ENCODE measurements around the gene PGF.

The PGF gene

GRCh38 chr14:74984236-74985027 lies 29.0 kb upstream of the PGF start:
- no peak overlapping the region for H3K9ac ChIP-seq (ENCODE audit: low read length)
- no peaks in the 10 kb centered on the region for H3K4me1 ChIP-seq (ENCODE audit: control insufficient read depth, insufficient read depth, low read length)
- no peak overlapping the region for H3K27ac ChIP-seq (ENCODE audit: low read depth, low read length)
- no peak overlapping the region for H3K4me3 ChIP-seq (ENCODE audit: low read length)
- H3K36me3 ChIP-seq (ENCODE audit: control insufficient read depth, insufficient read depth, low read length): no peaks in the 10 kb centered on the region
- peaks cover 2% of the 10 kb centered on the region for H3K27me3 ChIP-seq (ENCODE audit: control insufficient read depth, insufficient read depth, low read length)

- Histone ChIP-seq H3K27me3 (ENCODE audit: control insufficient read depth, insufficient read depth, low read length) (peaks cover 2% of the 10 kb centered on the region), H3K27ac (ENCODE audit: low read depth, low read length) (no peak overlapping the region)
Observed at GRCh38 chr14:74983343-74983742, 27.9 kb upstream of the PGF start.

GRCh38 chr14:74982661-74983060 lies 27.3 kb upstream of the PGF start:
- Histone ChIP-seq H3K27ac (ENCODE audit: low read depth, low read length) (no peak overlapping the region), H3K4me3 (ENCODE audit: low read length) (no peak overlapping the region), H3K27me3 (ENCODE audit: control insufficient read depth, insufficient read depth, low read length) (peaks cover 2% of the 10 kb centered on the region), H3K4me1 (ENCODE audit: control insufficient read depth, insufficient read depth, low read length) (no peaks in the 10 kb centered on the region), H3K36me3 (ENCODE audit: control insufficient read depth, insufficient read depth, low read length) (no peaks in the 10 kb centered on the region), H3K9ac (ENCODE audit: low read length) (no peak overlapping the region)

More at GRCh38 chr14:74983343-74983742, 27.9 kb upstream of the PGF start:
- no peaks in the 10 kb centered on the region for H3K36me3 ChIP-seq (ENCODE audit: control insufficient read depth, insufficient read depth, low read length)
- no peak overlapping the region for H3K9ac ChIP-seq (ENCODE audit: low read length)
- no peak overlapping the region for H3K4me3 ChIP-seq (ENCODE audit: low read length)
- no peaks in the 10 kb centered on the region for H3K4me1 ChIP-seq (ENCODE audit: control insufficient read depth, insufficient read depth, low read length)

GRCh38 chr14:74981833-74982232 lies 26.4 kb upstream of the PGF start:
- H3K9ac ChIP-seq (ENCODE audit: low read length): no peak overlapping the region
- H3K4me1 ChIP-seq (ENCODE audit: control insufficient read depth, insufficient read depth, low read length): no peaks in the 10 kb centered on the region
- H3K27ac ChIP-seq (ENCODE audit: low read depth, low read length): no peak overlapping the region
- H3K36me3 ChIP-seq (ENCODE audit: control insufficient read depth, insufficient read depth, low read length): no peaks in the 10 kb centered on the region
- H3K4me3 ChIP-seq (ENCODE audit: low read length): no peak overlapping the region
- H3K27me3 ChIP-seq (ENCODE audit: control insufficient read depth, insufficient read depth, low read length): peaks cover 2% of the 10 kb centered on the region

- no peaks in the 10 kb centered on the region for H3K36me3 ChIP-seq (ENCODE audit: control insufficient read depth, insufficient read depth, low read length)
- H3K4me3 ChIP-seq (ENCODE audit: low read length): no peak overlapping the region
- no peak overlapping the region for H3K27ac ChIP-seq (ENCODE audit: low read depth, low read length)
- no peak overlapping the region for H3K9ac ChIP-seq (ENCODE audit: low read length)
- H3K27me3 ChIP-seq (ENCODE audit: control insufficient read depth, insufficient read depth, low read length): peaks cover 2% of the 10 kb centered on the region
- H3K4me1 ChIP-seq (ENCODE audit: control insufficient read depth, insufficient read depth, low read length): no peaks in the 10 kb centered on the region
Observed at GRCh38 chr14:74981462-74981782, 26.0 kb upstream of the PGF start.

- Histone ChIP-seq H3K9ac (ENCODE audit: low read length) (no peak overlapping the region), H3K36me3 (ENCODE audit: control insufficient read depth, insufficient read depth, low read length) (no peaks in the 10 kb centered on the region), H3K27me3 (ENCODE audit: control insufficient read depth, insufficient read depth, low read length) (peaks cover 2% of the 10 kb centered on the region), H3K4me1 (ENCODE audit: control insufficient read depth, insufficient read depth, low read length) (no peaks in the 10 kb centered on the region), H3K4me3 (ENCODE audit: low read length) (no peak overlapping the region), H3K27ac (ENCODE audit: low read depth, low read length) (no peak overlapping the region)
Observed at GRCh38 chr14:74980731-74981461, 25.5 kb upstream of the PGF start.

- Histone ChIP-seq H3K4me1 (ENCODE audit: control insufficient read depth, insufficient read depth, low read length) (no peaks in the 10 kb centered on the region), H3K9ac (ENCODE audit: low read length) (no peak overlapping the region), H3K27ac (ENCODE audit: low read depth, low read length) (no peak overlapping the region), H3K27me3 (ENCODE audit: control insufficient read depth, insufficient read depth, low read length) (peaks cover 2% of the 10 kb centered on the region), H3K4me3 (ENCODE audit: low read length) (no peak overlapping the region), H3K36me3 (ENCODE audit: control insufficient read depth, insufficient read depth, low read length) (no peaks in the 10 kb centered on the region)
Observed at GRCh38 chr14:74980398-74980730, 25.0 kb upstream of the PGF start.

- H3K4me1 ChIP-seq (ENCODE audit: control insufficient read depth, insufficient read depth, low read length): no peaks in the 10 kb centered on the region
- H3K36me3 ChIP-seq (ENCODE audit: control insufficient read depth, insufficient read depth, low read length): no peaks in the 10 kb centered on the region
- H3K4me3 ChIP-seq (ENCODE audit: low read length): no peak overlapping the region
- peaks cover 2% of the 10 kb centered on the region for H3K27me3 ChIP-seq (ENCODE audit: control insufficient read depth, insufficient read depth, low read length)
- H3K27ac ChIP-seq (ENCODE audit: low read depth, low read length): no peak overlapping the region
- no peak overlapping the region for H3K9ac ChIP-seq (ENCODE audit: low read length)
Observed at GRCh38 chr14:74979442-74980397, 24.3 kb upstream of the PGF start.

- Histone ChIP-seq H3K9ac (ENCODE audit: low read length) (no peak overlapping the region), H3K36me3 (ENCODE audit: control insufficient read depth, insufficient read depth, low read length) (no peaks in the 10 kb centered on the region), H3K27me3 (ENCODE audit: control insufficient read depth, insufficient read depth, low read length) (peaks cover 2% of the 10 kb centered on the region), H3K27ac (ENCODE audit: low read depth, low read length) (no peak overlapping the region), H3K4me1 (ENCODE audit: control insufficient read depth, insufficient read depth, low read length) (no peaks in the 10 kb centered on the region), H3K4me3 (ENCODE audit: low read length) (no peak overlapping the region)
Observed at GRCh38 chr14:74979029-74979428, 23.6 kb upstream of the PGF start.

GRCh38 chr14:74978416-74978947 lies 23.1 kb upstream of the PGF start:
- H3K4me1 ChIP-seq (ENCODE audit: control insufficient read depth, insufficient read depth, low read length): no peaks in the 10 kb centered on the region
- no peaks in the 10 kb centered on the region for H3K36me3 ChIP-seq (ENCODE audit: control insufficient read depth, insufficient read depth, low read length)
- H3K9ac ChIP-seq (ENCODE audit: low read length): no peak overlapping the region

GRCh38 chr14:74977901-74978385 lies 22.5 kb upstream of the PGF start:
- Histone ChIP-seq H3K36me3 (ENCODE audit: control insufficient read depth, insufficient read depth, low read length) (no peaks in the 10 kb centered on the region), H3K27me3 (ENCODE audit: control insufficient read depth, insufficient read depth, low read length) (peaks cover 2% of the 10 kb centered on the region), H3K4me3 (ENCODE audit: low read length) (no peak overlapping the region), H3K4me1 (ENCODE audit: control insufficient read depth, insufficient read depth, low read length) (no peaks in the 10 kb centered on the region), H3K27ac (ENCODE audit: low read depth, low read length) (no peak overlapping the region), H3K9ac (ENCODE audit: low read length) (no peak overlapping the region)

More at GRCh38 chr14:74978416-74978947, 23.1 kb upstream of the PGF start:
- no peak overlapping the region for H3K27ac ChIP-seq (ENCODE audit: low read depth, low read length)
- H3K27me3 ChIP-seq (ENCODE audit: control insufficient read depth, insufficient read depth, low read length): peaks cover 2% of the 10 kb centered on the region
- no peak overlapping the region for H3K4me3 ChIP-seq (ENCODE audit: low read length)

Measured in rectal smooth muscle tissue (tissue), 1 donor.